Ishikawa (cell line): ENCODE results near the gene GPC6.

ENCODE experiments used
- CEBPB ChIP-seq: IDR thresholded peaks from 2 replicates; pipeline ENCODE4 v1.6.1; 2012
- CREB1 ChIP-seq: IDR thresholded peaks from 2 replicates; pipeline ENCODE4 v1.6.1; 2012; ENCODE audit warnings: low read depth
- EGR1 ChIP-seq: IDR thresholded peaks from 2 replicates; pipeline ENCODE4 v1.6.1; 2012
- EP300 ChIP-seq: IDR thresholded peaks from 2 replicates; pipeline ENCODE4 v1.6.1; 2012; ENCODE audit warnings: borderline replicate concordance
- FOXM1 ChIP-seq: IDR thresholded peaks from 2 replicates; pipeline ENCODE4 v1.6.1; 2012; ENCODE audit warnings: low read depth, borderline replicate concordance
- MAX ChIP-seq: IDR thresholded peaks from 2 replicates; pipeline ENCODE4 v1.6.1; 2012
- NFIC ChIP-seq: IDR thresholded peaks from 2 replicates; pipeline ENCODE4 v1.6.1; 2012
- RAD21 ChIP-seq: IDR thresholded peaks from 2 replicates; pipeline ENCODE4 v1.6.1; 2012; ENCODE audit warnings: low read depth
- REST ChIP-seq: IDR thresholded peaks from 2 replicates; pipeline ENCODE4 v1.6.1; 2012; ENCODE audit warnings: low read depth, mild to moderate bottlenecking
- TAF1 ChIP-seq: IDR thresholded peaks from 2 replicates; pipeline ENCODE4 v1.6.1; 2012; ENCODE audit warnings: low read depth, mild to moderate bottlenecking
- TEAD4 ChIP-seq: IDR thresholded peaks from 2 replicates; pipeline ENCODE4 v1.6.1; 2012
- USF1 ChIP-seq: IDR thresholded peaks from 2 replicates; pipeline ENCODE4 v1.6.1; 2012
- YY1 ChIP-seq: IDR thresholded peaks from 2 replicates; pipeline ENCODE4 v1.6.1; 2012; ENCODE audit warnings: low read depth
- ZBTB7A ChIP-seq: IDR thresholded peaks from 2 replicates; pipeline ENCODE4 v1.6.1; 2012; ENCODE audit warnings: low read depth

GRCh38 chr13:94346261-94347019, 1119.8 kb downstream of the GPC6 start:
- no peak for TF ChIP-seq EP300
- no peak for TF ChIP-seq TAF1
- no peak for TF ChIP-seq FOXM1
- TF ChIP-seq USF1, result no peak
- TF ChIP-seq REST, result no peak
- no peak for TF ChIP-seq YY1
- no peak for TF ChIP-seq CREB1
- no peak for TF ChIP-seq TEAD4
- TF ChIP-seq MAX, result no peak
- TF ChIP-seq EGR1, result no peak
- no peak for TF ChIP-seq CEBPB
- TF ChIP-seq RAD21, result no peak
- TF ChIP-seq NFIC, result no peak
- no peak for TF ChIP-seq ZBTB7A
